Endothelial cell of umbilical vein (primary cell): ENCODE data around the gene WDR18. TPM values are rescaled to one million over a fixed set of nuclear protein-coding genes. Genes with fewer than 3 reads are reported as not detected.

Experiments used
- BruUV-seq: library from RNA; stranded (reverse); fragments of 400-500 nt; replicated peaks from 2 replicates; lab custom pipeline; 2021; lab: Mats Ljungman, UMichigan
- CTCF ChIA-PET: fragments of 300-600, 350-600 bp; sonication (Branson Sonifier 250); formaldehyde crosslinking; loops from one replicate; lab custom pipeline; 2021; ENCODE audit warnings: antibody characterized with exemption, inconsistent platforms; lab: Charles Lee
- POLR2A ChIA-PET: fragments of 300-600, 350-600 bp; sonication (Branson Sonifier 250); formaldehyde crosslinking; loops from one replicate; lab custom pipeline; 2021; ENCODE audit warnings: antibody characterized with exemption, inconsistent platforms; lab: Charles Lee
- DNase-seq: peaks from one replicate; pipeline ENCODE4 v3.0.0-alpha.2; 2011; ENCODE audit warnings: low read depth, low spot score
- FAIRE-seq: peaks from 2 replicates; lab custom pipeline; 2011; peaks lifted over from hg19 to GRCh38; lab: Jason Lieb, UNC
- H2AFZ ChIP-seq: 2 replicates; pipeline ENCODE4 v1.6.0; 2012; ENCODE audit warnings: low read depth, low read length, control low read depth, inconsistent platforms
- H3K27ac ChIP-seq: 2 replicates; pipeline ENCODE4 v1.5.1; 2011; ENCODE audit warnings: low read depth, mild to moderate bottlenecking, control low read depth, low read length, moderate library complexity; ENCODE audit not compliant: insufficient read depth
- H3K27me3 ChIP-seq, 2 experiments: 2 replicates each; pipeline versions ENCODE4 v1.6.0 to v1.6.1; 2011; ENCODE audit warnings: low read length in 2 of 2, mixed read lengths in 1 of 2; ENCODE audit not compliant: control insufficient read depth in 2 of 2, insufficient read depth in 2 of 2
- H3K36me3 ChIP-seq, 2 experiments: 2 replicates in 1 of 2; 3 replicates in 1 of 2; pipeline ENCODE4 v1.5.1; 2011; ENCODE audit warnings: low read length in 2 of 2, mild to moderate bottlenecking in 1 of 2, moderate library complexity in 1 of 2; ENCODE audit not compliant: control insufficient read depth in 2 of 2, insufficient read depth in 2 of 2; ENCODE audit errors: extremely low read depth in 1 of 2
- H3K4me1 ChIP-seq: 3 replicates; pipeline ENCODE4 v1.5.1; 2011; ENCODE audit warnings: mild to moderate bottlenecking, low read length; ENCODE audit not compliant: control insufficient read depth, insufficient read depth; ENCODE audit errors: extremely low read depth
- H3K4me2 ChIP-seq: 2 replicates; pipeline ENCODE4 v1.6.1; 2011; ENCODE audit warnings: low read length, control low read depth, mixed read lengths; ENCODE audit not compliant: insufficient read depth
- H3K4me3 ChIP-seq, 3 experiments: fragments of 200-600 bp in 1 of 3; sonication (generic), shearing (Covaris generic) in 1 of 3; replicated peaks in 1 of 3; 2 replicates each; pipeline ENCODE4 v1.5.1; 2011 to 2016; ENCODE audit warnings: control low read depth in 3 of 3, low read length in 3 of 3, mild to moderate bottlenecking in 2 of 3, inconsistent platforms in 1 of 3, low read depth in 1 of 3, moderate library complexity in 1 of 3; ENCODE audit not compliant: insufficient read depth in 1 of 3
- H3K79me2 ChIP-seq: 2 replicates; pipeline ENCODE4 v1.6.0; 2012; ENCODE audit warnings: low read length, inconsistent platforms; ENCODE audit not compliant: control insufficient read depth, insufficient read depth
- H3K9ac ChIP-seq: replicated peaks from 2 replicates; pipeline ENCODE3; 2011; ENCODE audit warnings: low read length, control low read depth; ENCODE audit not compliant: insufficient read depth; ENCODE audit errors: extremely low read depth
- H3K9me1 ChIP-seq: replicated peaks from 3 replicates; pipeline ENCODE4 v1.6.0; 2011; ENCODE audit warnings: mild to moderate bottlenecking, low read length; ENCODE audit not compliant: control insufficient read depth, insufficient read depth; ENCODE audit errors: extremely low read depth
- H3K9me3 ChIP-seq: replicated peaks from 2 replicates; pipeline ENCODE4 v1.5.1; 2012; ENCODE audit warnings: low read length, inconsistent platforms; ENCODE audit not compliant: control insufficient read depth, insufficient read depth
- H4K20me1 ChIP-seq: replicated peaks from 2 replicates; pipeline ENCODE3; 2011; ENCODE audit warnings: mild to moderate bottlenecking, low read length; ENCODE audit not compliant: control insufficient read depth, insufficient read depth; ENCODE audit errors: extremely low read depth
- CTCF ChIP-seq, 2 donors: IDR thresholded peaks; 1 replicate in 1 of 2; 2 replicates in 1 of 2; pipeline ENCODE4 v1.5.1; 2011; ENCODE audit warnings: low read length in 2 of 2, mild to moderate bottlenecking in 2 of 2, moderate library complexity in 2 of 2, control low read depth in 1 of 2, inconsistent platforms in 1 of 2, low read depth in 1 of 2; ENCODE audit not compliant: insufficient read depth in 1 of 2; ENCODE audit errors: extremely low read depth in 1 of 2
- EZH2 ChIP-seq: IDR thresholded peaks from 2 replicates; pipeline ENCODE4 v1.6.1; 2012; ENCODE audit warnings: borderline replicate concordance, low read depth, mild to moderate bottlenecking, moderate library complexity, low read length, inconsistent platforms; ENCODE audit not compliant: severe bottlenecking
- FOS ChIP-seq: IDR thresholded peaks from 2 replicates; pipeline ENCODE4 v1.6.1; 2011; ENCODE audit warnings: mild to moderate bottlenecking, low read length, moderate library complexity, borderline replicate concordance; ENCODE audit not compliant: insufficient read depth
- GATA2 ChIP-seq: IDR thresholded peaks from 2 replicates; pipeline ENCODE4 v1.7.0; 2011; ENCODE audit warnings: low read depth, mild to moderate bottlenecking, moderate library complexity, mixed read lengths, low read length; ENCODE audit not compliant: insufficient read length, insufficient read depth
- JUN ChIP-seq: IDR thresholded peaks from 2 replicates; pipeline ENCODE4 v1.6.1; 2011; ENCODE audit warnings: borderline replicate concordance, low read depth; ENCODE audit not compliant: insufficient read length, insufficient read depth
- MAX ChIP-seq: IDR thresholded peaks from 2 replicates; pipeline ENCODE4 v1.6.1; 2011; ENCODE audit not compliant: insufficient read depth, insufficient read length
- MYC ChIP-seq: IDR thresholded peaks from one replicate; pipeline ENCODE4 v1.6.1; 2011; ENCODE audit warnings: mild to moderate bottlenecking, low read depth, low read length
- POLR2A ChIP-seq: IDR thresholded peaks from 2 replicates; pipeline ENCODE4 v1.6.1; 2012; ENCODE audit warnings: low read depth, mild to moderate bottlenecking, control low read depth, low read length
- POLR2AphosphoS5 ChIP-seq: IDR thresholded peaks from 2 replicates; pipeline ENCODE4 v1.6.1; 2012; ENCODE audit warnings: low read depth, mild to moderate bottlenecking, control low read depth, low read length, moderate library complexity; ENCODE audit not compliant: insufficient read depth
- dilution Hi-C: fragments of 300-500 bp; cut with MboI; formaldehyde crosslinking; loops from one replicate; pipeline ENCODE4 v1.15.0; 2019; ENCODE audit warnings: low sequenced_read_pairs; ENCODE audit not compliant: extremely low pct_ligation_motif_present
- intact Hi-C: fragments of 100-400 bp; cut with micrococcal nuclease; formaldehyde crosslinking; loops from one replicate; pipeline ENCODE4 v1.10.0; 2022
- polyA plus RNA-seq, 4 experiments: library from polyadenylated mRNA; depleted of rRNA in 3 of 4; stranded (reverse) in 3 of 4; unstranded in 1 of 4; fragments of >200 nt; gene quantifications; 2 replicates each; pipeline versions ENCODE4 v1.2.1 to v1.2.3, GENCODE V29; 2011 to 2012; ENCODE audit warnings: missing spikeins in 1 of 4
- total RNA-seq: library from RNA; stranded (reverse); gene quantifications from 2 replicates; pipeline ENCODE4 v1.2.3, GENCODE V29; 2021

WDR18 gene
- total and polyA plus RNA-seq, 2 donors (not counting 3 experiments of a cell fraction or from before 2014, with no cell fraction given) = 54.8 to 102 TPM

- no peaks in the 10 kb centered on the region for H3K9me3 ChIP-seq
- no peaks in the 10 kb centered on the region for H4K20me1 ChIP-seq
- dilution Hi-C loops = no loop called here
- no peak overlapping the region for H3K27ac ChIP-seq
- H3K9ac ChIP-seq = no peak overlapping the region
- no peak overlapping the region for H3K4me3 ChIP-seq
- FAIRE-seq = no peak
- ChIA-PET POLR2A (no interaction called here), CTCF (no interaction called here)
- intact Hi-C loops = no loop called here
- no TSS peak for BruUV-seq
- TF ChIP-seq POLR2A = no peak
- no peak for TF ChIP-seq MYC
- TF ChIP-seq FOS = no peak
- no peak for TF ChIP-seq GATA2
- no peak for TF ChIP-seq EZH2
- no peak for TF ChIP-seq JUN
- no peak for TF ChIP-seq POLR2AphosphoS5
- TF ChIP-seq CTCF (IDR thresholded peaks at IDR 0.05; ENCODE audit: extremely low read depth in 1 of 2, insufficient read depth in 1 of 2, low read depth in 1 of 2, low read length in 2 of 2) = no peak
- no peak for TF ChIP-seq MAX
- H2AFZ ChIP-seq = no peak overlapping the region
- DNase-seq = no peak
- H3K27me3 ChIP-seq = no peaks in the 10 kb centered on the region
- peaks cover 8% of the 10 kb centered on the region for H3K4me1 ChIP-seq
- no peak overlapping the region for H3K4me2 ChIP-seq
- peaks cover 38% of the 10 kb centered on the region for H3K79me2 ChIP-seq
- peaks cover 5 to 23% of the 10 kb centered on the region in 2 experiments for H3K36me3 ChIP-seq
- H3K9me1 ChIP-seq = no peaks in the 10 kb centered on the region
Observed at GRCh38 chr19:1011831-1012333, 27.7 kb downstream of the WDR18 start.
